ENCODE data around the gene KLF4. TPM values are rescaled to one million over a fixed set of nuclear protein-coding genes. Genes with fewer than 3 reads are reported as not detected.

Gene KLF4
- total and polyA plus RNA-seq, 7 donors, result 7.5 to 17.2 (median 13.1) TPM

GRCh38 chr9:107467416-107467815, 22.2 kb downstream of the KLF4 start:
- H3K27me3 ChIP-seq (ENCODE audit: insufficient read depth in 3 of 3, low read length in 2 of 3), result peaks cover 0 to 7% (median 0%) of the 10 kb centered on the region in 3 donors
- intact Hi-C loops (cut with DNase I), result loop anchor here (5.0 kb wide), 3 partner anchors 1095 to 1295 kb away; no protein-coding TSS in a partner anchor
- H3K4me1 ChIP-seq, result peaks cover 5% of the 10 kb centered on the region
- H3K4me3 ChIP-seq, result no peak overlapping the region
- WGBS, 3 donors, result 90 to 97% (median 93%) methylated on average over 1 of the region's 1 CpG
- no peaks in the 10 kb centered on the region for H3K9me3 ChIP-seq
- TF ChIP-seq, protein P1, sequence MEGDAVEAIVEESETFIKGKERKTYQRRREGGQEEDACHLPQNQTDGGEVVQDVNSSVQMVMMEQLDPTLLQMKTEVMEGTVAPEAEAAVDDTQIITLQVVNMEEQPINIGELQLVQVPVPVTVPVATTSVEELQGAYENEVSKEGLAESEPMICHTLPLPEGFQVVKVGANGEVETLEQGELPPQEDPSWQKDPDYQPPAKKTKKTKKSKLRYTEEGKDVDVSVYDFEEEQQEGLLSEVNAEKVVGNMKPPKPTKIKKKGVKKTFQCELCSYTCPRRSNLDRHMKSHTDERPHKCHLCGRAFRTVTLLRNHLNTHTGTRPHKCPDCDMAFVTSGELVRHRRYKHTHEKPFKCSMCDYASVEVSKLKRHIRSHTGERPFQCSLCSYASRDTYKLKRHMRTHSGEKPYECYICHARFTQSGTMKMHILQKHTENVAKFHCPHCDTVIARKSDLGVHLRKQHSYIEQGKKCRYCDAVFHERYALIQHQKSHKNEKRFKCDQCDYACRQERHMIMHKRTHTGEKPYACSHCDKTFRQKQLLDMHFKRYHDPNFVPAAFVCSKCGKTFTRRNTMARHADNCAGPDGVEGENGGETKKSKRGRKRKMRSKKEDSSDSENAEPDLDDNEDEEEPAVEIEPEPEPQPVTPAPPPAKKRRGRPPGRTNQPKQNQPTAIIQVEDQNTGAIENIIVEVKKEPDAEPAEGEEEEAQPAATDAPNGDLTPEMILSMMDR (IDR thresholded peaks at IDR 0.05), result no peak
- ATAC-seq (no peak), DNase-seq (no peak)
- no peak overlapping the region for H3K27ac ChIP-seq
- no peaks in the 10 kb centered on the region for H3K36me3 ChIP-seq (ENCODE audit: insufficient read depth in 1 of 2, low read depth in 1 of 2)

DNA sequence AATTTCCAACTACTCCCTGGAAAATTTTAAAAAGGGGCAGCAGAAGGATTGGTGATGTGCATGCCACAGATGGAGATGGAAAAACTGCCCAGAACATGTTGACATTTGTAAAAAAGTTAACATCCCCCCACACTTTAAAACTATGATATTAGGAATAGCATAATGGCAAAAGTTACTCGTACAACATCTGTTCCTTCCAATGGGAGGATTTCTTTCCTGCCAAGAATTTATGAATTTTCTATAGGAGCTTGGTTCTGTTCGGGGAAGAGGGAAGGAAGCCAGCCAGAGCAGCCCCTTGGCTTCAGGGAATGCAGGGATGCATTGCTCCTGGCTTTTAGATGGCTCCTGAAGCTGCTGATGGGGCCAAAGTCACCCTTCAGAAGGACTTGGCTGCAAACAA, 22.7 kb downstream of the KLF4 start:
- H3K27me3 ChIP-seq (ENCODE audit: insufficient read depth in 3 of 3, low read length in 2 of 3), result peaks cover 0 to 7% (median 0%) of the 10 kb centered on the region in 3 donors
- DNase-seq (no peak), ATAC-seq (no peak)
- no peak overlapping the region for H3K4me3 ChIP-seq
- no peaks in the 10 kb centered on the region for H3K36me3 ChIP-seq (ENCODE audit: insufficient read depth in 1 of 2, low read depth in 1 of 2)
- WGBS, 3 donors, result 79 to 84% (median 84%) methylated on average over 2 of the region's 2 CpGs
- H3K4me1 ChIP-seq, result peaks cover 5% of the 10 kb centered on the region
- H3K27ac ChIP-seq, result no peak overlapping the region
- TF ChIP-seq, protein P1 (IDR thresholded peaks at IDR 0.05), result no peak
- intact Hi-C loops (cut with DNase I), result loop anchor here (5.0 kb wide), 3 partner anchors 1095 to 1295 kb away; no protein-coding TSS in a partner anchor
- no peaks in the 10 kb centered on the region for H3K9me3 ChIP-seq

- intact Hi-C loops (cut with DNase I), result loop anchor here (5.0 kb wide), 3 partner anchors 1097 to 1297 kb away; no protein-coding TSS in a partner anchor
- H3K4me3 ChIP-seq, result peak overlapping the region; percentile 75
- TF ChIP-seq, protein P1 (IDR thresholded peaks at IDR 0.05), result peak; percentile 91
- ATAC-seq (peak; percentile 97 to 100 (median 99)), DNase-seq (peak; percentile 81 to 88)
- H3K9me3 ChIP-seq, result no peaks in the 10 kb centered on the region
- H3K27me3 ChIP-seq (ENCODE audit: insufficient read depth in 3 of 3, low read length in 2 of 3), result peaks cover 0 to 7% (median 0%) of the 10 kb centered on the region in 3 donors
- H3K4me1 ChIP-seq, result peaks cover 5% of the 10 kb centered on the region
- WGBS, 3 donors, result 5 to 6% (median 6%) methylated on average over 68 to 75 of the region's 75 CpGs
- no peaks in the 10 kb centered on the region for H3K36me3 ChIP-seq (ENCODE audit: insufficient read depth in 1 of 2, low read depth in 1 of 2)
- no peak overlapping the region for H3K27ac ChIP-seq
Measured at GRCh38 chr9:107465467-107466451, 23.8 kb downstream of the KLF4 start.

- no peak overlapping the region for H3K4me3 ChIP-seq
- H3K27ac ChIP-seq, result no peak overlapping the region
- H3K9me3 ChIP-seq, result no peaks in the 10 kb centered on the region
- H3K27me3 ChIP-seq (ENCODE audit: insufficient read depth in 3 of 3, low read length in 2 of 3), result peaks cover 0 to 7% (median 0%) of the 10 kb centered on the region in 3 donors
- no peak for DNase-seq
- peaks cover 5% of the 10 kb centered on the region for H3K4me1 ChIP-seq
- no peak for ATAC-seq
- TF ChIP-seq, protein P1 (IDR thresholded peaks at IDR 0.05), result no peak
- no peaks in the 10 kb centered on the region for H3K36me3 ChIP-seq (ENCODE audit: insufficient read depth in 1 of 2, low read depth in 1 of 2)
- intact Hi-C loops (cut with DNase I), result loop anchor here in 1 of 2 donors (5.0 kb wide), 1 partner anchor 1293 kb away; no protein-coding TSS in a partner anchor
Measured at GRCh38 chr9:107464516-107464915, 25.1 kb downstream of the KLF4 start.
